ENCODE results near the gene SNAP47. TPM values are rescaled to one million over a fixed set of nuclear protein-coding genes. Genes with fewer than 3 reads are reported as not detected.

SNAP47 gene
- total RNA-seq, 2 donors from 2014 or later, result 18.6 to 20.5 TPM

- peak; percentile 67 for ATAC-seq
These were observed 53.2 kb downstream of the SNAP47 start for GRCh38 chr1:227788271-227789083.

GRCh38 chr1:227789084-227790033, 54.1 kb downstream of the SNAP47 start:
- intact Hi-C loops (cut with DNase I, micrococcal nuclease), result no loop called here
- ATAC-seq, result no peak
- no peak for DNase-seq

More at GRCh38 chr1:227788271-227789083, 53.2 kb downstream of the SNAP47 start:
- peak in 1 of 2 donors; percentile 41 for DNase-seq
- intact Hi-C loops (cut with DNase I, micrococcal nuclease), result no loop called here

- DNase-seq (no peak), ATAC-seq (no peak)
- intact Hi-C loops (cut with DNase I, micrococcal nuclease), result no loop called here
These were observed 54.8 kb downstream of the SNAP47 start for GRCh38 chr1:227790034-227790400.

GRCh38 chr1:227790868-227791267, 55.6 kb downstream of the SNAP47 start:
- intact Hi-C loops (cut with DNase I, micrococcal nuclease), result no loop called here
- DNase-seq (no peak), ATAC-seq (no peak)

GRCh38 chr1:227791425-227792143, 56.3 kb downstream of the SNAP47 start:
- intact Hi-C loops (cut with DNase I, micrococcal nuclease), result no loop called here
- ATAC-seq (no peak), DNase-seq (no peak)

GRCh38 chr1:227792216-227793078, 57.2 kb downstream of the SNAP47 start:
- ATAC-seq (no peak), DNase-seq (no peak)
- intact Hi-C loops (cut with DNase I, micrococcal nuclease), result no loop called here

GRCh38 chr1:227793079-227793947, 58.1 kb downstream of the SNAP47 start:
- intact Hi-C loops (cut with DNase I, micrococcal nuclease), result no loop called here
- no peak for ATAC-seq
- DNase-seq, result no peak

- intact Hi-C loops (cut with DNase I, micrococcal nuclease), result no loop called here
- DNase-seq (peak in 1 of 2 donors; percentile 38), ATAC-seq (no peak)
These were observed 58.9 kb downstream of the SNAP47 start for GRCh38 chr1:227793948-227794816.

GRCh38 chr1:227794817-227795192, 59.6 kb downstream of the SNAP47 start:
- intact Hi-C loops (cut with DNase I, micrococcal nuclease), result no loop called here
- DNase-seq, result no peak
- ATAC-seq, result no peak

GRCh38 chr1:227795732-227796131, 60.5 kb downstream of the SNAP47 start:
- DNase-seq, result no peak
- ATAC-seq, result no peak
- intact Hi-C loops (cut with DNase I, micrococcal nuclease), result no loop called here

GRCh38 chr1:227796359-227796915, 61.2 kb downstream of the SNAP47 start:
- intact Hi-C loops (cut with DNase I, micrococcal nuclease), result no loop called here
- ATAC-seq (no peak), DNase-seq (no peak)

- intact Hi-C loops (cut with DNase I, micrococcal nuclease), result no loop called here
- DNase-seq, result no peak
These were observed 61.9 kb downstream of the SNAP47 start for GRCh38 chr1:227797144-227797543.

GRCh38 chr1:227797625-227798024, 62.4 kb downstream of the SNAP47 start:
- no peak for DNase-seq
- no peak for ATAC-seq
- intact Hi-C loops (cut with DNase I, micrococcal nuclease), result no loop called here

More at GRCh38 chr1:227797144-227797543, 61.9 kb downstream of the SNAP47 start:
- ATAC-seq, result no peak

- no peak for DNase-seq
- intact Hi-C loops (cut with DNase I, micrococcal nuclease), result no loop called here
- ATAC-seq, result no peak
These were observed 63.0 kb downstream of the SNAP47 start for GRCh38 chr1:227798078-227798802.

- ATAC-seq (no peak), DNase-seq (no peak)
- intact Hi-C loops (cut with DNase I, micrococcal nuclease), result no loop called here
These were observed 64.5 kb downstream of the SNAP47 start for GRCh38 chr1:227799756-227800155.

- no peak for DNase-seq
- ATAC-seq, result no peak
- intact Hi-C loops (cut with DNase I, micrococcal nuclease), result no loop called here
These were observed 68.7 kb downstream of the SNAP47 start for GRCh38 chr1:227803933-227804332.

All from left colon (tissue), 2 donors.